Esophagus muscularis mucosa (tissue), 4 donors: ENCODE measurements around the gene CLP1. TPM values are rescaled to one million over a fixed set of nuclear protein-coding genes. Genes with fewer than 3 reads are reported as not detected.
A peak's percentile ranks its signal among the peaks of the same experiment; 100 is the strongest.

ENCODE experiments used
- DNase-seq: peaks from one replicate; pipeline ENCODE4 v3.0.0-alpha.2; 2017; ENCODE audit errors: extremely low spot score
- H3K27ac ChIP-seq, 4 donors: fragments of 200-600 bp; sonication (generic); replicated peaks in 1 of 4; 1 replicate in 3 of 4; 2 replicates in 1 of 4; pipeline ENCODE4 v1.5.1; 2016 to 2019; ENCODE audit warnings: mild to moderate bottlenecking in 1 of 4
- H3K27me3 ChIP-seq, 4 donors: fragments of 200-600 bp; sonication (generic); one replicate each; pipeline versions ENCODE4 v1.5.1 to v1.6.0; 2016 to 2019
- H3K36me3 ChIP-seq, 4 donors: fragments of 200-600 bp; sonication (generic); one replicate each; pipeline ENCODE4 v1.5.1; 2016 to 2019
- H3K4me1 ChIP-seq, 4 donors: fragments of 200-600 bp; sonication (generic); one replicate each; pipeline ENCODE4 v1.5.1; 2016 to 2019
- H3K4me3 ChIP-seq, 4 donors: fragments of 200-600 bp; sonication (generic); 1 replicate in 2 of 4; 2 replicates in 2 of 4; pipeline ENCODE4 v1.5.1; 2016 to 2019; ENCODE audit warnings: mild to moderate bottlenecking in 4 of 4, moderate library complexity in 1 of 4
- H3K9me3 ChIP-seq, 4 donors: fragments of 200-600 bp; sonication (generic); 1 replicate in 3 of 4; 2 replicates in 1 of 4; pipeline ENCODE4 v1.5.1; 2016 to 2019
- EP300 ChIP-seq: sonication (generic); formaldehyde crosslinking; IDR thresholded peaks from one replicate; pipeline ENCODE4 v1.6.1; 2017; ENCODE audit warnings: antibody characterized with exemption
- POLR2A ChIP-seq: fragments of 450-650 bp; IDR thresholded peaks from one replicate; pipeline ENCODE4 v1.6.1; 2017; ENCODE audit warnings: antibody characterized with exemption, moderate library complexity, mild to moderate bottlenecking, low read depth
- POLR2AphosphoS5 ChIP-seq, 2 donors: sonication (generic); formaldehyde crosslinking; IDR thresholded peaks; one replicate each; pipeline ENCODE4 v1.6.1; 2017; ENCODE audit warnings: antibody characterized with exemption in 2 of 2
- WGBS: methylation state at CpG from one replicate; pipeline ENCODE4 v1.1.5; 2018; 5-methylcytosine and 5-hydroxymethylcytosine counted together
- intact Hi-C: fragments of 100-400 bp; cut with DNase I; formaldehyde crosslinking; loops from one replicate; pipeline ENCODE4 v1.15.1; 2023
- total RNA-seq, 4 donors: library from RNA; depleted of rRNA; stranded (reverse); fragments of >200 nt; gene quantifications; one replicate each; pipeline versions ENCODE4 v1.1.0 to v1.2.1, GENCODE V29; 2016
- TF ChIP-seq, protein P1 (sequence below), 3 experiments: fragments of 200-600 bp in 2 of 3; fragments of 450-650 bp in 1 of 3; sonication (generic) in 2 of 3; IDR thresholded peaks; one replicate each; pipeline ENCODE4 v1.5.1; 2017 to 2019; ENCODE audit warnings: antibody characterized with exemption in 3 of 3, mild to moderate bottlenecking in 2 of 3, moderate library complexity in 1 of 3

CLP1 gene
- total RNA-seq, result 10 to 100 TPM in 3 of 4 donors, 1 to 10 TPM in 1; 8.3 to 18.1 (median 14.7) TPM

DNA sequence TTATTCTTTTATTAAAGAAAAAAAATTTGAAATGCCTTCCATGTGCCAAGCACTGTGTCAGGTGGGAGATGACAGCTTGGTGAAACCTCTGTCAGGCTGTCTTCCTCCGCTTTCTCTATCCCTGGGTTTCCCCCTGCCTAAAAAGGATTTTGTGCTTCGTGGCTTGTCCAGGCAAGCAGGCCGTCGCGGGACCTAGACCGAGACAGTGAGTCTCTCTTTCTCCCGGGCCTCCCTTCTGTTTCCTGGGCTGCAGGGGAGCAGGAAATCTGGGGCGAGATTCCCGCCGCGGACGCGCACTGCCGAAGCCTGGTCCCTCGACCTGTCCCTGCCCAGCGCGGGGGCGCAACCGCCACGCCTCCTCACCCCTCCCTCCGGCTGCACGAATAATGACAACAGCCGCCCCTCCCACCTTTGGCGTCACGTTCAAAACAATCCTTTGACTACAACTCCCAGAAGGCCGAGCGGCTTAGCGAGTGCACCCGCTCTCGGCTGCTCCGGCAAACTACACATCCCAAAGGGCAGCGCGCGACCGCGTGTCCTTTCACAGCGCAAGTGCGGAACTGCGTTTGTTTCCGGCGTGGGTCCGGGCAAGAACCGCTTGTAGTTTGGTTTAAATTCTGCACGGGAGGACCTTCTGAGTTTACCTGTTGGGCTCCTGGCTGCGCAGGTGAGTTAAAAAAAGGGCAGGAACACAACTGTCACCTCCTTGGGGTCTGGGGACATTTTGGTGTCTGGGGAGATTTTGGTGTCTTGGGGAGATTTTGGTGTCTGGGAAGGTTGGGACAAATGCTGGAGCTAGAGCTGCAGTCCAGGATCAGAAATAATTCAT lies at the start of gene CLP1:
TSS of gene CLP1 (plus strand) at position 569 of the 829 bp plus-strand sequence. CDS start 1,715 bp downstream, outside the sequence.
- peak within 1 kb of the TSS; percentile 86 to 91 (median 88) for H3K27ac ChIP-seq
- H3K27me3 ChIP-seq, result peaks cover 0 to 9% (median 0%) of the 10 kb centered on the region in 4 donors
- WGBS, result under 1% methylated on average over 32 of the region's 45 CpGs
- no peaks in the 10 kb centered on the region for H3K9me3 ChIP-seq
- H3K4me1 ChIP-seq, result peaks cover 15 to 28% (median 19%) of the 10 kb centered on the region in 4 donors
- H3K36me3 ChIP-seq, result peaks cover 25 to 37% (median 30%) of the 10 kb centered on the region in 4 donors
- peak within 1 kb of the TSS; percentile 54 to 68 (median 64) for H3K4me3 ChIP-seq
- peak; percentile 100 for DNase-seq
- intact Hi-C loops, result no loop called here
- TF ChIP-seq POLR2A (peak; percentile 19), EP300 (no peak), POLR2AphosphoS5 (IDR thresholded peaks at IDR 0.05) (peak; percentile 90 to 99)
- TF ChIP-seq, protein P1, sequence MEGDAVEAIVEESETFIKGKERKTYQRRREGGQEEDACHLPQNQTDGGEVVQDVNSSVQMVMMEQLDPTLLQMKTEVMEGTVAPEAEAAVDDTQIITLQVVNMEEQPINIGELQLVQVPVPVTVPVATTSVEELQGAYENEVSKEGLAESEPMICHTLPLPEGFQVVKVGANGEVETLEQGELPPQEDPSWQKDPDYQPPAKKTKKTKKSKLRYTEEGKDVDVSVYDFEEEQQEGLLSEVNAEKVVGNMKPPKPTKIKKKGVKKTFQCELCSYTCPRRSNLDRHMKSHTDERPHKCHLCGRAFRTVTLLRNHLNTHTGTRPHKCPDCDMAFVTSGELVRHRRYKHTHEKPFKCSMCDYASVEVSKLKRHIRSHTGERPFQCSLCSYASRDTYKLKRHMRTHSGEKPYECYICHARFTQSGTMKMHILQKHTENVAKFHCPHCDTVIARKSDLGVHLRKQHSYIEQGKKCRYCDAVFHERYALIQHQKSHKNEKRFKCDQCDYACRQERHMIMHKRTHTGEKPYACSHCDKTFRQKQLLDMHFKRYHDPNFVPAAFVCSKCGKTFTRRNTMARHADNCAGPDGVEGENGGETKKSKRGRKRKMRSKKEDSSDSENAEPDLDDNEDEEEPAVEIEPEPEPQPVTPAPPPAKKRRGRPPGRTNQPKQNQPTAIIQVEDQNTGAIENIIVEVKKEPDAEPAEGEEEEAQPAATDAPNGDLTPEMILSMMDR (IDR thresholded peaks at IDR 0.05), result peak in 1 of 3 experiments; percentile 20

DNA sequence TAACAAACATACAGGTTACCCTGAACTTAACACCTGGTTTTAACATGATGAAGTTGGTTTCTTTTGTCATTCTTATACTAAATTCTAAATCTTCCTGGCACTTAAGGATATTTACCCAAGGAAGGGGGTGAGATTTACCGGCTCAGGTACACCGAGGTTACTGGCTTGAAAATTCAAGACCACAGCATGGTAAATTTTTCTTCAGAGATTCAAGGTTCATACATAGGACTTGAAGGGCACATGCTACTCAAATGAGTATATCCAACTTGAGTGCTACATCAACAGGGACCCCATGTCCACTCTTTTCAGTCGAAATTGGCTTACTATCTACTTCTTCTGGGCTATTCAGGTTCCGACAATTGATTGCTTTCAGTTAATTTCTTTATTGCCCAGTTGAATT lies 47.4 kb upstream of the CLP1 start:
- H3K4me1 ChIP-seq, result no peaks in the 10 kb centered on the region
- H3K27me3 ChIP-seq, result no peaks in the 10 kb centered on the region
- WGBS, result 98% methylated on average over 4 of the region's 4 CpGs
- intact Hi-C loops, result no loop called here
- DNase-seq, result no peak
- peaks cover 53 to 99% (median 76%) of the 10 kb centered on the region in 4 donors for H3K36me3 ChIP-seq
- TF ChIP-seq, protein P1 (IDR thresholded peaks at IDR 0.05), result no peak
- no peaks in the 10 kb centered on the region for H3K9me3 ChIP-seq
- H3K4me3 ChIP-seq, result no peak overlapping the region
- H3K27ac ChIP-seq, result no peak overlapping the region

DNA sequence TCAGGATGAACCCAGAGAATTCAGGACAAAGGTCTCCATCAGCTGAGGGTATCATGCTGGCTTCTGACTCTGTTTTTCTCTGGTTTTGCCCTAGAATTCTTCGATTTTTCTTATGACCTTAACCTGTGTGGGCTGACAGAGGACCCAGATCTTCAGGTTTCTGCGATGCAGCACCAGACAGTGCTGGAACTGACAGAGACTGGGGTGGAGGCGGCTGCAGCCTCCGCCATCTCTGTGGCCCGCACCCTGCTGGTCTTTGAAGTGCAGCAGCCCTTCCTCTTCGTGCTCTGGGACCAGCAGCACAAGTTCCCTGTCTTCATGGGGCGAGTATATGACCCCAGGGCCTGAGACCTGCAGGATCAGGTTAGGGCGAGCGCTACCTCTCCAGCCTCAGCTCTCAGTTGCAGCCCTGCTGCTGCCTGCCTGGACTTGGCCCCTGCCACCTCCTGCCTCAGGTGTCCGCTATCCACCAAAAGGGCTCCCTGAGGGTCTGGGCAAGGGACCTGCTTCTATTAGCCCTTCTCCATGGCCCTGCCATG lies 43.3 kb upstream of the CLP1 start:
- no peak for TF ChIP-seq EP300
- no peak for TF ChIP-seq POLR2A
- no peak for TF ChIP-seq POLR2AphosphoS5 (IDR thresholded peaks at IDR 0.05)
- TF ChIP-seq, protein P1 (IDR thresholded peaks at IDR 0.05), result no peak
- Histone ChIP-seq H3K4me1 (no peaks in the 10 kb centered on the region), H3K27me3 (no peaks in the 10 kb centered on the region), H3K27ac (no peak overlapping the region), H3K36me3 (peaks cover 30 to 75% (median 63%) of the 10 kb centered on the region in 4 donors), H3K4me3 (no peak overlapping the region), H3K9me3 (no peaks in the 10 kb centered on the region)
- WGBS, result 86% methylated on average over 9 of the region's 10 CpGs
- DNase-seq, result no peak
- intact Hi-C loops, result no loop called here

DNA sequence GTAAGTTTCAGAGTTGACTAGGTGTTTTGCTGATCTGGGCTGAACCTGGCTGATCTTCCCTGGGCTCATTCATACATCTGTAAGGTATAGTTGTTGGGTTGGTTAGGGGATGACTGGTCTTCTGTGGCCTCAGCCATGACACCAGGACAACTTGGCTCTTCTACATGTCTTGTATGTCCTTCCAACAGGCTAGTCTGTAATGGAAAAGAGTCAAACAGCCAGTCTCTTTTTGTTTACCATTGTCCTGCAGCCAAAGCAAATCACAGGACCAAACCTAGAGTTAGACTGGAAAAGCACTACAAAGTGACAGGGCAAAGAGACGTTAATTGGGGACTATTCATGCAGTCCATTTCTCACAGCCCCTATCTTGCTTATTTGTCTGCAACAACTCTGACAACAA lies 42.3 kb upstream of the CLP1 start:
- H3K27ac ChIP-seq, result no peak overlapping the region
- intact Hi-C loops, result no loop called here
- DNase-seq, result no peak
- H3K27me3 ChIP-seq, result no peaks in the 10 kb centered on the region
- H3K9me3 ChIP-seq, result no peaks in the 10 kb centered on the region
- TF ChIP-seq POLR2A (no peak), EP300 (no peak), POLR2AphosphoS5 (IDR thresholded peaks at IDR 0.05) (no peak)
- TF ChIP-seq, protein P1 (IDR thresholded peaks at IDR 0.05), result no peak
- 67% methylated on average over 1 of the region's 1 CpG for WGBS
- no peaks in the 10 kb centered on the region for H3K4me1 ChIP-seq
- no peak overlapping the region for H3K4me3 ChIP-seq
- H3K36me3 ChIP-seq, result peaks cover 33 to 66% (median 61%) of the 10 kb centered on the region in 4 donors
